ENCODE data around the gene SLC16A9. TPM values are rescaled to one million over a fixed set of nuclear protein-coding genes. Genes with fewer than 3 reads are reported as not detected.

The SLC16A9 gene
- total RNA-seq, 1 experiment from 2014 or later, result 5.9 TPM

- ChIA-PET CTCF (no interaction called here), RAD21 (ENCODE audit: low non-redundant PET in 1 of 2, low total read pairs in 2 of 2, uncharacterized antibody in 2 of 2, unreplicated experiment in 2 of 2) (no interaction called here), POLR2A (no interaction called here)
- Histone ChIP-seq H3K27ac (ENCODE audit: low read depth, low read length) (no peak overlapping the region), H3K4me2 (ENCODE audit: low read length) (no peak overlapping the region), H3K27me3 (ENCODE audit: insufficient read depth, low read length) (no peaks in the 10 kb centered on the region), H3K4me3 (replicated peaks in 1 of 2; ENCODE audit: low read depth in 1 of 2, low read length in 2 of 2) (no peak overlapping the region), H3K36me3 (ENCODE audit: control insufficient read depth in 1 of 2, insufficient read depth in 2 of 2, low read length in 2 of 2) (no peaks in the 10 kb centered on the region), H3K9ac (ENCODE audit: low read length) (no peak overlapping the region), H3K4me1 (ENCODE audit: control insufficient read depth in 1 of 2, insufficient read depth in 2 of 2, low read length in 2 of 2) (0 out of 4 replicates have a peak, but pooled peaks cover 0 to 5% of the 10 kb centered on the region in 2 experiments), H4K20me1 (ENCODE audit: insufficient read depth) (no peaks in the 10 kb centered on the region), H3K9me2 (ENCODE audit: insufficient read depth) (no peaks in the 10 kb centered on the region), H3K79me2 (ENCODE audit: insufficient read depth, low read length) (no peaks in the 10 kb centered on the region), H2AFZ (ENCODE audit: low read depth, low read length, poor library complexity, severe bottlenecking) (no peak overlapping the region), H3K9me3 (ENCODE audit: control insufficient read depth in 1 of 2, insufficient read depth in 1 of 2, low read depth in 1 of 2, low read length in 2 of 2) (no peaks in the 10 kb centered on the region)
- no TSS peak for BruUV-seq (replicated peaks)
- intact Hi-C loops (cut with micrococcal nuclease), result no loop called here
- no peak for TF ChIP-seq EZH2 (IDR thresholded peaks at IDR 0.05)
- DNase-seq (ENCODE audit: low read depth, low spot score) (no peak), ATAC-seq (no peak)
These were observed 20.7 kb downstream of the SLC16A9 start for GRCh38 chr10:59688921-59689351.

GRCh38 chr10:59687657-59688056 lies 22.0 kb downstream of the SLC16A9 start:
- DNase-seq (ENCODE audit: low read depth, low spot score) (no peak), ATAC-seq (no peak)
- BruUV-seq (replicated peaks), result no TSS peak
- no peaks in the 10 kb centered on the region for H3K36me3 ChIP-seq (ENCODE audit: control insufficient read depth in 1 of 2, insufficient read depth in 2 of 2, low read length in 2 of 2)
- H3K4me2 ChIP-seq (ENCODE audit: low read length), result no peak overlapping the region
- H3K9ac ChIP-seq (ENCODE audit: low read length), result no peak overlapping the region
- 0 out of 4 replicates have a peak, but pooled peaks cover 0 to 5% of the 10 kb centered on the region in 2 experiments for H3K4me1 ChIP-seq (ENCODE audit: control insufficient read depth in 1 of 2, insufficient read depth in 2 of 2, low read length in 2 of 2)
- H3K79me2 ChIP-seq (ENCODE audit: insufficient read depth, low read length), result no peaks in the 10 kb centered on the region
- no peaks in the 10 kb centered on the region for H3K9me3 ChIP-seq (ENCODE audit: control insufficient read depth in 1 of 2, insufficient read depth in 1 of 2, low read depth in 1 of 2, low read length in 2 of 2)
- no peak overlapping the region for H3K4me3 ChIP-seq (replicated peaks in 1 of 2; ENCODE audit: low read depth in 1 of 2, low read length in 2 of 2)
- no peaks in the 10 kb centered on the region for H3K9me2 ChIP-seq (ENCODE audit: insufficient read depth)
- no peak overlapping the region for H2AFZ ChIP-seq (ENCODE audit: low read depth, low read length, poor library complexity, severe bottlenecking)
- CTCF ChIA-PET, result no interaction called here
- H4K20me1 ChIP-seq (ENCODE audit: insufficient read depth), result no peaks in the 10 kb centered on the region
- POLR2A ChIA-PET, result no interaction called here
- RAD21 ChIA-PET (ENCODE audit: low non-redundant PET in 1 of 2, low total read pairs in 2 of 2, uncharacterized antibody in 2 of 2, unreplicated experiment in 2 of 2), result no interaction called here
- H3K27ac ChIP-seq (ENCODE audit: low read depth, low read length), result no peak overlapping the region
- no peaks in the 10 kb centered on the region for H3K27me3 ChIP-seq (ENCODE audit: insufficient read depth, low read length)
- intact Hi-C loops (cut with micrococcal nuclease), result no loop called here
- TF ChIP-seq ZNF274 (IDR thresholded peaks at IDR 0.05; ENCODE audit: low read depth, low read length), result no peak
- TF ChIP-seq RAD21 (IDR thresholded peaks at IDR 0.05; ENCODE audit: low read depth), result no peak
- no peak for TF ChIP-seq EGR1 (IDR thresholded peaks at IDR 0.05; ENCODE audit: low read depth)
- TF ChIP-seq POLR2A (IDR thresholded peaks at IDR 0.05; ENCODE audit: borderline replicate concordance, extremely low read depth, insufficient read depth, insufficient read length), result no peak
